ENCODE measurements around the gene MRPL27.

MRPL27 gene

DNA sequence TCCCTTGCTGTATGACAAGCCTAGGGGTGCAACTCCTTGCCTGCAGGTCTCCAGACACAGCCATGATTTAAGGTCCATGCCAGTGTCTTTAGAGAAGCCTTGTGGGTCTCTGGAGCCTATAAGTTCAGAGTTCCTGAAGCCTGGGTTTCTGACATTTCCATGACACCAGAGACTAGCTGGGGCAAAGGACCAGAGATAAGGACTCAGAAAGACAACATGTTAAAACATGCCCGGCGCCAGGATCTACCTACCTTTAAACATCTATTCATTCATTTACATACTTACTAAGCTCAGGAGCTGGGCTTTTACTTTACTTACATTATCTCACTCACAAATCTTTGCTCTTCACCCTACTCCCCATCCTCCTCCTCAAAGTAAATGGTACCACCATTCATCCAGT lies 1.5 kb downstream of the MRPL27 start:
- CTCF ChIA-PET = interaction anchor here (0.6 to 2.4 kb wide), 5 partner anchors 9 to 694 kb away, joined by 3 to 17 read pairs (median 6); partner anchors contain the start of genes LRRC59 and RSAD1
- H3K27ac ChIP-seq (ENCODE audit: extremely low read depth, low read depth, low read length) = peak overlapping the region; percentile 29; the same call in 1 of the 2 replicates

GRCh38 chr17:50370052-50370451 lies 2.9 kb downstream of the MRPL27 start:
- Histone ChIP-seq H3K4me3 (ENCODE audit: low read depth, low read length) (no peak overlapping the region), H3K4me1 (ENCODE audit: control insufficient read depth, insufficient read depth, low read length) (peaks cover 8% of the 10 kb centered on the region), H3K27ac (ENCODE audit: extremely low read depth, low read depth, low read length) (no peak overlapping the region), H3K36me3 (ENCODE audit: control insufficient read depth in 2 of 2, insufficient read depth in 1 of 2, low read length in 2 of 2) (peaks cover 31 to 71% of the 10 kb centered on the region in 2 experiments), H3K9me3 (ENCODE audit: control insufficient read depth, insufficient read depth, low read depth, low read length) (no peaks in the 10 kb centered on the region)
- CTCF ChIA-PET = interaction anchor here (0.6 to 2.5 kb wide), 5 partner anchors 8 to 311 kb away, joined by 3 to 17 read pairs (median 9); partner anchors contain the start of gene LRRC59
- TF ChIP-seq ZNF600 (tag by site-specific recombination; IDR thresholded peaks at IDR 0.05) (peak; percentile 69; the same call in 1 of the 2 replicates), BCL11B (tag by site-specific recombination; IDR thresholded peaks at IDR 0.05; ENCODE audit: low read depth) (no peak)
- POLR2A ChIA-PET = interaction anchor here (1.0 kb wide), 1 partner anchor 27 kb away, joined by 3 read pairs; the partner anchor contains the start of gene LRRC59

More for the DNA sequence above, 1.5 kb downstream of the MRPL27 start:
- Histone ChIP-seq H3K4me1 (ENCODE audit: control insufficient read depth, insufficient read depth, low read length) (peaks cover 8% of the 10 kb centered on the region), H3K4me3 (ENCODE audit: low read depth, low read length) (no peak overlapping the region), H3K36me3 (ENCODE audit: control insufficient read depth in 2 of 2, insufficient read depth in 1 of 2, low read length in 2 of 2) (peaks cover 37 to 71% of the 10 kb centered on the region in 2 experiments), H3K9me3 (ENCODE audit: control insufficient read depth, insufficient read depth, low read depth, low read length) (no peaks in the 10 kb centered on the region)
- TF ChIP-seq ZNF776 (tag by site-specific recombination; IDR thresholded peaks at IDR 0.05; ENCODE audit: borderline replicate concordance) (no peak), ZNF10 (tag by site-specific recombination; IDR thresholded peaks at IDR 0.05) (no peak), ZNF23 (tag by site-specific recombination; IDR thresholded peaks at IDR 0.05; ENCODE audit: borderline replicate concordance) (no peak), AEBP2 (tag by site-specific recombination; IDR thresholded peaks at IDR 0.05; ENCODE audit: borderline replicate concordance) (no peak), ZNF621 (tag by site-specific recombination; IDR thresholded peaks at IDR 0.05) (no peak), ZNF426 (tag by site-specific recombination; IDR thresholded peaks at IDR 0.05) (no peak), BCL6B (tag by site-specific recombination; IDR thresholded peaks at IDR 0.05) (no peak), ZNF398 (tag by site-specific recombination; IDR thresholded peaks at IDR 0.05) (no peak), ZNF626 (tag by site-specific recombination; IDR thresholded peaks at IDR 0.05) (no peak), ZNF223 (tag by site-specific recombination; IDR thresholded peaks at IDR 0.05) (no peak), ZNF174 (tag by site-specific recombination; IDR thresholded peaks at IDR 0.05) (no peak), ZNF175 (tag by site-specific recombination; IDR thresholded peaks at IDR 0.05) (no peak), ZNF146 (tag by site-specific recombination; IDR thresholded peaks at IDR 0.05) (no peak), SETDB1 (IDR thresholded peaks at IDR 0.05; ENCODE audit: insufficient read length, low read length) (no peak), ZNF792 (tag by site-specific recombination; IDR thresholded peaks at IDR 0.05) (no peak), GLIS1 (tag by site-specific recombination; IDR thresholded peaks at IDR 0.05) (no peak)
- TF ChIP-seq, protein P1, sequence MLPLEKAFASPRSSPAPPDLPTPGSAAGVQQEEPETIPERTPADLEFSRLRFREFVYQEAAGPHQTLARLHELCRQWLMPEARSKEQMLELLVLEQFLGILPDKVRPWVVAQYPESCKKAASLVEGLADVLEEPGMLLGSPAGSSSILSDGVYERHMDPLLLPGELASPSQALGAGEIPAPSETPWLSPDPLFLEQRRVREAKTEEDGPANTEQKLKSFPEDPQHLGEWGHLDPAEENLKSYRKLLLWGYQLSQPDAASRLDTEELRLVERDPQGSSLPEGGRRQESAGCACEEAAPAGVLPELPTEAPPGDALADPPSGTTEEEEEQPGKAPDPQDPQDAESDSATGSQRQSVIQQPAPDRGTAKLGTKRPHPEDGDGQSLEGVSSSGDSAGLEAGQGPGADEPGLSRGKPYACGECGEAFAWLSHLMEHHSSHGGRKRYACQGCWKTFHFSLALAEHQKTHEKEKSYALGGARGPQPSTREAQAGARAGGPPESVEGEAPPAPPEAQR (tag by site-specific recombination; IDR thresholded peaks at IDR 0.05) = no peak
- POLR2A ChIA-PET = interaction anchor here (1.1 to 1.8 kb wide), 3 partner anchors 9 to 22 kb away, joined by 3 to 8 read pairs (median 5); no protein-coding TSS in a partner anchor
